SU-DHL-6 (cell line): ENCODE measurements around the gene ZBTB24.

Experiments
- H2AFZ ChIP-seq: fragments of 200-600 bp; sonication (generic); 2 replicates; pipeline ENCODE4 v1.6.1; 2014; ENCODE audit warnings: low read depth, mild to moderate bottlenecking, moderate library complexity, mixed read lengths, antibody characterized with exemption, low read length; ENCODE audit not compliant: severe bottlenecking
- H3F3A ChIP-seq: fragments of 200-600 bp; shearing (Covaris generic); 2 replicates; pipeline ENCODE4 v1.6.0; 2016; ENCODE audit warnings: antibody characterized with exemption, mild to moderate bottlenecking; ENCODE audit not compliant: insufficient read depth
- H3K27ac ChIP-seq: fragments of 200-600 bp; sonication (generic); 2 replicates; pipeline ENCODE4 v1.5.1; 2016; ENCODE audit warnings: low read depth, mild to moderate bottlenecking, low read length, moderate library complexity, mixed read lengths
- H3K27me3 ChIP-seq: fragments of 200-600 bp; sonication (generic), shearing (Covaris generic); 2 replicates; pipeline ENCODE4 v1.6.0; 2014; ENCODE audit warnings: mild to moderate bottlenecking, low read length
- H3K36me3 ChIP-seq: fragments of 200-600 bp; sonication (generic); 2 replicates; pipeline ENCODE4 v1.6.1; 2014; ENCODE audit warnings: mild to moderate bottlenecking, low read length, mixed read lengths
- H3K4me2 ChIP-seq: fragments of 300-600, 200-600 bp; shearing (Covaris generic), sonication (generic); 2 replicates; pipeline ENCODE4 v1.6.0; 2014; ENCODE audit warnings: low read length, low read depth, mild to moderate bottlenecking; ENCODE audit not compliant: poor library complexity, severe bottlenecking
- H3K4me3 ChIP-seq: fragments of 200-600 bp; sonication (generic); 2 replicates; pipeline ENCODE4 v1.5.1; 2014; ENCODE audit warnings: antibody characterized with exemption, low read length, mild to moderate bottlenecking, mixed read lengths; ENCODE audit not compliant: insufficient read depth, poor library complexity, severe bottlenecking
- H3K79me2 ChIP-seq: fragments of 200-600 bp; sonication (generic); 2 replicates; pipeline ENCODE4 v1.6.1; 2014; ENCODE audit warnings: mild to moderate bottlenecking, low read length, moderate library complexity; ENCODE audit not compliant: insufficient read depth
- H3K9ac ChIP-seq: fragments of 200-600 bp; sonication (generic); 2 replicates; pipeline ENCODE4 v1.7.0; 2014; ENCODE audit warnings: mild to moderate bottlenecking, low read length
- H3K9me2 ChIP-seq: fragments of 200-600 bp; sonication (generic); replicated peaks from 2 replicates; pipeline ENCODE4 v1.6.1; 2014; ENCODE audit warnings: low read length; ENCODE audit not compliant: insufficient read depth
- H3K9me3 ChIP-seq: fragments of 200-600 bp; sonication (generic); 2 replicates; pipeline ENCODE4 v1.6.1; 2014; ENCODE audit warnings: low read length, mixed read lengths; ENCODE audit not compliant: insufficient read depth
- H4K20me1 ChIP-seq: fragments of 200-600 bp; sonication (generic); 2 replicates; pipeline ENCODE4 v1.6.1; 2014; ENCODE audit warnings: low read depth, mild to moderate bottlenecking, antibody characterized with exemption, low read length, moderate library complexity, mixed read lengths
- CTCF ChIP-seq: fragments of 200-600 bp; sonication (generic); IDR thresholded peaks from one replicate; pipeline ENCODE4 v1.5.1; 2017; ENCODE audit warnings: antibody characterized with exemption, mild to moderate bottlenecking, low read length, moderate library complexity; ENCODE audit not compliant: insufficient read depth, poor library complexity, severe bottlenecking
- EZH2phosphoT487 ChIP-seq: fragments of 200-600 bp; sonication (generic), shearing (Covaris generic); conservative IDR thresholded peaks from 2 replicates; pipeline ENCODE4 v1.6.1; 2018; ENCODE audit warnings: mild to moderate bottlenecking, antibody characterized with exemption, low read length, moderate library complexity, mixed read lengths

Gene ZBTB24

GRCh38 chr6:109443425-109443950 lies 39.5 kb downstream of the ZBTB24 start:
- Histone ChIP-seq H3K27ac (no peak overlapping the region), H3K9me2 (no peaks in the 10 kb centered on the region), H3K79me2 (no peaks in the 10 kb centered on the region), H3F3A (0 out of 2 replicates have a peak, but pooled peaks cover 4% of the 10 kb centered on the region), H3K36me3 (no peaks in the 10 kb centered on the region), H3K27me3 (no peaks in the 10 kb centered on the region; the same call in 1 of the 2 replicates), H3K9me3 (no peaks in the 10 kb centered on the region), H3K4me2 (no peak overlapping the region), H3K9ac (no peak overlapping the region), H2AFZ (no peak overlapping the region), H3K4me3 (no peak overlapping the region), H4K20me1 (no peaks in the 10 kb centered on the region)
- no peak for TF ChIP-seq CTCF
- TF ChIP-seq EZH2phosphoT487 = no peak

- no peaks in the 10 kb centered on the region for H4K20me1 ChIP-seq
- H3K9ac ChIP-seq = no peak overlapping the region
- H3K4me2 ChIP-seq = no peak overlapping the region
These were observed 40.6 kb downstream of the ZBTB24 start for GRCh38 chr6:109442393-109442924.

GRCh38 chr6:109441069-109441816 lies 41.8 kb downstream of the ZBTB24 start:
- H3K9me3 ChIP-seq = no peaks in the 10 kb centered on the region
- H3K79me2 ChIP-seq = no peaks in the 10 kb centered on the region
- peak overlapping the region; percentile 62 for H3K27ac ChIP-seq
- H3K4me2 ChIP-seq = peak overlapping the region; percentile 61
- no peaks in the 10 kb centered on the region for H4K20me1 ChIP-seq
- 0 out of 2 replicates have a peak, but pooled peaks cover 4% of the 10 kb centered on the region for H3F3A ChIP-seq
- no peaks in the 10 kb centered on the region for H3K36me3 ChIP-seq
- TF ChIP-seq EZH2phosphoT487 (no peak), CTCF (peak; percentile 19)
- peak overlapping the region; percentile 99 for H3K4me3 ChIP-seq
- H2AFZ ChIP-seq = peak overlapping the region; percentile 96
- H3K9me2 ChIP-seq = no peaks in the 10 kb centered on the region
- no peaks in the 10 kb centered on the region; the same call in 1 of the 2 replicates for H3K27me3 ChIP-seq
- peak overlapping the region; percentile 97 for H3K9ac ChIP-seq

More at GRCh38 chr6:109442393-109442924, 40.6 kb downstream of the ZBTB24 start:
- no peak overlapping the region for H2AFZ ChIP-seq
- no peaks in the 10 kb centered on the region for H3K9me3 ChIP-seq
- no peak overlapping the region for H3K27ac ChIP-seq
- TF ChIP-seq CTCF (no peak), EZH2phosphoT487 (no peak)
- no peaks in the 10 kb centered on the region for H3K79me2 ChIP-seq
- no peaks in the 10 kb centered on the region; the same call in 1 of the 2 replicates for H3K27me3 ChIP-seq
- no peaks in the 10 kb centered on the region for H3K9me2 ChIP-seq
- H3F3A ChIP-seq = 0 out of 2 replicates have a peak, but pooled peaks cover 4% of the 10 kb centered on the region
- no peaks in the 10 kb centered on the region for H3K36me3 ChIP-seq
- H3K4me3 ChIP-seq = no peak overlapping the region
